GM12878 (cell line): ENCODE results near the gene ADAM11. TPM values are rescaled to one million over a fixed set of nuclear protein-coding genes. Genes with fewer than 3 reads are reported as not detected.

ENCODE experiments used
- ATAC-seq: fragments of 200-7000 bp; cut with Tn5 transposase; 3 replicates; pipeline ENCODE4 v1.9.1; 2020; ENCODE audit warnings: mild to moderate bottlenecking, moderate library complexity
- BruUV-seq: library from RNA; stranded (reverse); fragments of 400-500 nt; replicated peaks from 2 replicates; lab custom pipeline; 2021; lab: Mats Ljungman, UMichigan
- CTCF ChIA-PET: fragments of 300-600 bp; sonication (Branson Sonifier 250); formaldehyde crosslinking; extraction: SDS; loops from one replicate; lab custom pipeline; 2021; ENCODE audit warnings: inconsistent platforms; lab: Yijun Ruan, JAX
- POLR2A ChIA-PET: fragments of 350-600 bp; formaldehyde crosslinking; extraction: SDS; loops from one replicate; lab custom pipeline; 2021; ENCODE audit warnings: inconsistent platforms; lab: Charles Lee
- RAD21 ChIA-PET: fragments of 300-600 bp; sonication (Branson Sonifier 250); formaldehyde crosslinking; loops from one replicate; lab custom pipeline; 2023; ENCODE audit warnings: antibody characterized with exemption; ENCODE audit not compliant: unreplicated experiment; lab: Charles Lee
- SMC1A ChIA-PET: fragments of 300-600 bp; sonication (Branson Sonifier 250); formaldehyde crosslinking; loops from one replicate; lab custom pipeline; 2023; ENCODE audit not compliant: unreplicated experiment, uncharacterized antibody; lab: Charles Lee
- DNase-seq: peaks from one replicate; pipeline ENCODE4 v3.0.0-alpha.2; 2011; ENCODE audit warnings: low read depth, low spot score
- FAIRE-seq: peaks from 3 replicates; lab custom pipeline; 2011; peaks lifted over from hg19 to GRCh38; lab: Jason Lieb, UNC
- H2AFZ ChIP-seq: 2 replicates; pipeline ENCODE4 v1.6.0; 2011; ENCODE audit warnings: low read depth, low read length, control low read depth; ENCODE audit not compliant: control insufficient read depth
- H3K27ac ChIP-seq: 2 replicates; pipeline ENCODE4 v1.5.1; 2011; ENCODE audit warnings: control low read depth; ENCODE audit not compliant: control insufficient read depth, insufficient read depth
- H3K27me3 ChIP-seq, 2 experiments: replicated peaks in 1 of 2; 2 replicates each; pipeline versions ENCODE4 v1.6.0 to v1.6.1; 2011; ENCODE audit warnings: low read length in 1 of 2; ENCODE audit not compliant: control insufficient read depth in 2 of 2, insufficient read depth in 2 of 2
- H3K36me3 ChIP-seq, 2 experiments: 2 replicates each; pipeline ENCODE4 v1.5.1; 2011; ENCODE audit warnings: low read length in 1 of 2; ENCODE audit not compliant: control insufficient read depth in 2 of 2, insufficient read depth in 2 of 2
- H3K4me1 ChIP-seq: 2 replicates; pipeline ENCODE4 v1.6.1; 2011; ENCODE audit warnings: mild to moderate bottlenecking, low read length, moderate library complexity, mixed read lengths; ENCODE audit not compliant: control insufficient read depth, insufficient read depth
- H3K4me2 ChIP-seq: 2 replicates; pipeline ENCODE4 v1.6.0; 2011; ENCODE audit warnings: control low read depth; ENCODE audit not compliant: control insufficient read depth, insufficient read depth
- H3K4me3 ChIP-seq: fragments of 200-600 bp; sonication (generic); 2 replicates; pipeline ENCODE4 v1.5.1; 2016
- H3K79me2 ChIP-seq: 2 replicates; pipeline ENCODE4 v1.6.0; 2011; ENCODE audit warnings: low read length; ENCODE audit not compliant: control insufficient read depth, insufficient read depth
- H3K9ac ChIP-seq: 2 replicates; pipeline ENCODE4 v1.8.0; 2011; ENCODE audit warnings: low read length, control low read depth, mixed read lengths; ENCODE audit not compliant: control insufficient read depth, insufficient read depth
- H3K9me3 ChIP-seq: replicated peaks from 3 replicates; pipeline ENCODE4 v1.5.1; 2011; ENCODE audit warnings: mild to moderate bottlenecking, low read length; ENCODE audit not compliant: control insufficient read depth, insufficient read depth
- H4K20me1 ChIP-seq: 2 replicates; pipeline ENCODE4 v1.6.0; 2011; ENCODE audit not compliant: control insufficient read depth, insufficient read depth
- HCFC1 ChIP-seq: fragments of 150-350 bp; IDR thresholded peaks from 2 replicates; pipeline ENCODE4 v1.6.1; 2014; ENCODE audit warnings: low read length
- IKZF2 ChIP-seq, 2 experiments: fragments of 450-650 bp; IDR thresholded peaks; 2 replicates each; pipeline ENCODE4 v1.6.1; 2017; ENCODE audit warnings: mild to moderate bottlenecking in 2 of 2, moderate library complexity in 2 of 2
- NBN ChIP-seq: fragments of 450-650 bp; IDR thresholded peaks from 2 replicates; pipeline ENCODE4 v1.6.1; 2016
- RBBP5 ChIP-seq: fragments of 200-600 bp; sonication (generic); conservative IDR thresholded peaks from 2 replicates; pipeline ENCODE4 v1.6.1; 2016
- SP1 ChIP-seq: IDR thresholded peaks from one replicate; pipeline ENCODE4 v1.6.1; 2011; ENCODE audit warnings: low read depth, low read length
- STAT1 ChIP-seq: fragments of 450-650 bp; conservative IDR thresholded peaks from 2 replicates; pipeline ENCODE4 v1.6.1; 2014; ENCODE audit warnings: antibody characterized with exemption, mild to moderate bottlenecking
- TARDBP ChIP-seq: IDR thresholded peaks from 2 replicates; pipeline ENCODE4 v1.6.1; 2016; ENCODE audit warnings: borderline replicate concordance
- WGBS: methylation state at CpG from one replicate; pipeline ENCODE4 v1.1.6; 2016; ENCODE audit warnings: low lambda C conversion rate; ENCODE audit not compliant: insufficient replicate concordance, insufficient coverage; ENCODE audit errors: missing lambda C conversion rate; 5-methylcytosine and 5-hydroxymethylcytosine counted together
- in situ Hi-C: fragments of 300-500 bp; cut with MboI; formaldehyde crosslinking; loops from 9 replicates; pipeline ENCODE4 v1.14.3; 2018; ENCODE audit warnings: mixed read lengths
- intact Hi-C: fragments of 100-400 bp; cut with micrococcal nuclease; formaldehyde crosslinking; loops from one replicate; pipeline ENCODE4 v1.14.2; 2022; ENCODE audit not compliant: unreplicated experiment
- polyA plus RNA-seq, 11 experiments: library from polyadenylated mRNA; depleted of rRNA in 4 of 11; unstranded in 6 of 11; stranded (reverse) in 5 of 11; fragments of >200 nt; fragmentation: Nextera tagmentation in 4 of 11; fragmentation: Illumina TruSeq in 1 of 11; extraction: Ambion mirVana in 4 of 11; extraction: Trizol in 1 of 11; gene quantifications; 1 replicate in 1 of 11; 2 replicates in 10 of 11; pipeline versions ENCODE4 v1.2.1 to v1.2.3, GENCODE V29; 2011 to 2016; ENCODE audit warnings: inconsistent platforms in 2 of 11, missing spikeins in 2 of 11, low read depth in 1 of 11
- total RNA-seq, 4 experiments: library from RNA; depleted of rRNA in 3 of 4; stranded (reverse); fragments of >200 nt in 3 of 4; fragmentation: Illumina TruSeq in 1 of 4; extraction: Trizol in 1 of 4; gene quantifications; 2 replicates each; pipeline versions ENCODE4 v1.2.1 to v1.2.3, GENCODE V29; 2013 to 2021
- TF ChIP-seq, protein P1 (sequence below): fragments of 450-650 bp; IDR thresholded peaks from 2 replicates; pipeline ENCODE4 v1.6.1; 2014; ENCODE audit warnings: mild to moderate bottlenecking
- TF ChIP-seq, protein P2 (sequence below): fragments of 450-650 bp; IDR thresholded peaks from 2 replicates; pipeline ENCODE4 v1.6.1; 2017; ENCODE audit warnings: antibody characterized with exemption, mild to moderate bottlenecking, moderate library complexity

Gene ADAM11
- total and polyA plus RNA-seq, 10 of the 15 experiments (the other 5 are each of a cell fraction or from before 2014, with no cell fraction given), result 0.03 to 0.37 (median 0.06) TPM; not detected in 3

DNA sequence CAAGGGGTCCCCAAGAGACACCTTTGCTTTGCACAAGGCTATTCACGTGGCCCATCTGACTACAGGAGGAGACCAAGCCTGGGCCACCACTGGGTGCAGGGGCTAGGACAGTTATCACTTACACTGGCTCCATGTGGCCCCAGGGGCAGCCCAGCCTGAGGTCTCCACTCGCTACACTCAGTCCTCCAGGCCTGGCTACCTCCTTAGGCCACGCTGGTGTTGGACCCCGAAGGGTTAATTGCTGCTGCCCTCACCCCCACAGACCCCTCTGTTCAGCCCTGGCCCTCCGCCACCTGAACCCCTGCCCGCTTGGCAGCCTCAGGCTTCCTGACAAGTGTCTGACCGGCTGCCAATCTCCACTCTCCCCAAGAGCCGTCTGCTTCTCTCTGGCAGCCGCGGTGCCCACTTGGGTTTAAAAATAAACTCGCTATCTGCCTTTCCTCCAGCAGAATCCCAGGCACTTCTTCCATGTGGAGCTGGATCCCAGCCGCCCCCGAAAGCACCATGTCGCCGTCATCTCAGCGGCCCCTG lies 27.8 kb downstream of the ADAM11 start:
- ChIA-PET SMC1A (no interaction called here), RAD21 (no interaction called here), CTCF (interaction anchor here (0.6 to 1.2 kb wide), 2 partner anchors 8 to 261 kb away, joined by 3 read pairs; no protein-coding TSS in a partner anchor), POLR2A (no interaction called here)
- Histone ChIP-seq H3K79me2 (no peaks in the 10 kb centered on the region), H3K4me3 (no peak overlapping the region), H3K9me3 (no peaks in the 10 kb centered on the region), H2AFZ (no peak overlapping the region), H4K20me1 (no peaks in the 10 kb centered on the region), H3K27me3 (no peaks in the 10 kb centered on the region; a peak in 3 of 4 replicates), H3K4me2 (no peak overlapping the region), H3K27ac (no peak overlapping the region), H3K4me1 (no peaks in the 10 kb centered on the region), H3K36me3 (no peaks in the 10 kb centered on the region), H3K9ac (no peak overlapping the region)
- TF ChIP-seq, protein P1, sequence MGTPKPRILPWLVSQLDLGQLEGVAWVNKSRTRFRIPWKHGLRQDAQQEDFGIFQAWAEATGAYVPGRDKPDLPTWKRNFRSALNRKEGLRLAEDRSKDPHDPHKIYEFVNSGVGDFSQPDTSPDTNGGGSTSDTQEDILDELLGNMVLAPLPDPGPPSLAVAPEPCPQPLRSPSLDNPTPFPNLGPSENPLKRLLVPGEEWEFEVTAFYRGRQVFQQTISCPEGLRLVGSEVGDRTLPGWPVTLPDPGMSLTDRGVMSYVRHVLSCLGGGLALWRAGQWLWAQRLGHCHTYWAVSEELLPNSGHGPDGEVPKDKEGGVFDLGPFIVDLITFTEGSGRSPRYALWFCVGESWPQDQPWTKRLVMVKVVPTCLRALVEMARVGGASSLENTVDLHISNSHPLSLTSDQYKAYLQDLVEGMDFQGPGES, result no peak
- no peak for TF ChIP-seq NBN
- TF ChIP-seq HCFC1, result no peak
- no peak for TF ChIP-seq IKZF2 (IDR thresholded peaks at IDR 0.05)
- no peak for TF ChIP-seq TARDBP
- DNase-seq, result no peak
- ATAC-seq, result no peak
- in situ Hi-C loops (no loop called here), intact Hi-C loops (no loop called here)
- BruUV-seq, result no TSS peak
- no peak for FAIRE-seq
- WGBS, result 41% methylated on average over 15 of the region's 16 CpGs

DNA sequence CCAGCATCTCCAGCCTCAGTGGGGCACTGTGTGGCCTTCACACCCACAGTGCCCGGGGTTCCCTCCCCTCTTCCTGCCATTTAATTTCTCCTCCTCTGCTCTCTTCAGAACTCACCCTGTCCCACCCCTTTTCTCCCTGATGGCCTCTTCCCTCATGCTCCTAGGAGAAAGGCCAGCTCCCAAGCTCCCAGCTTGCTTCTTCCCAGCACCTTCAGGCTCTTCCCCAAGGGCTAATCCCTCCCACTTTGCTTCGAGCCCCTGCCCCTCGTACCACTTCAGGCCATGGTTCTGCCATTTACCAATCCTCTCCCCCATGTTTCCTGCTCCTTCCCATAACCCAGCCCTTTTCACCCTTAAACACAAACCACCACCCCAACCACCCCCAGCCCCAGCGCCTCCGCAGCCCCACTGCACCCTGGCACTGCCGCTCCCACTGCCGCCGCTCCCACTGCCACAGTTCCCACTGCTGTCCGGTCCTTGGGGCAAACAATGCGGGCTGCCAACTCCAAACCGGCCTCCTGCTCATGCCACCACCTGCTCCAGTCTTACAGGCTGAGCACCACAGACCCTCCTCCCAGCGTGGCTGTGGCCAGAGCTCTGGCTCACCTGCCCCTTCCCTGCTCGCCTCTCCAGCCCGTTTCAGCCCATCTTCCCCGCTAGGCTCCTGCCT lies 28.6 kb downstream of the ADAM11 start:
- H2AFZ ChIP-seq, result no peak overlapping the region
- in situ Hi-C loops (no loop called here), intact Hi-C loops (no loop called here)
- no peaks in the 10 kb centered on the region for H3K36me3 ChIP-seq
- no peak overlapping the region for H3K4me3 ChIP-seq
- no peaks in the 10 kb centered on the region for H3K4me1 ChIP-seq
- H3K9me3 ChIP-seq, result no peaks in the 10 kb centered on the region
- no peaks in the 10 kb centered on the region; a peak in 3 of 4 replicates for H3K27me3 ChIP-seq
- H3K4me2 ChIP-seq, result no peak overlapping the region
- H4K20me1 ChIP-seq, result no peaks in the 10 kb centered on the region
- no peak overlapping the region for H3K27ac ChIP-seq
- ChIA-PET RAD21 (no interaction called here), SMC1A (no interaction called here), CTCF (interaction anchor here (1.2 kb wide), 1 partner anchor 8 kb away, joined by 3 read pairs; no protein-coding TSS in a partner anchor), POLR2A (no interaction called here)
- ATAC-seq, result no peak
- no peak overlapping the region for H3K9ac ChIP-seq
- no peak for DNase-seq
- BruUV-seq, result no TSS peak
- WGBS, result 22% methylated on average over 10 of the region's 15 CpGs
- H3K79me2 ChIP-seq, result no peaks in the 10 kb centered on the region
- FAIRE-seq, result no peak
- TF ChIP-seq SP1 (no peak), RBBP5 (no peak), STAT1 (no peak)
- TF ChIP-seq, protein P1, result no peak
- TF ChIP-seq, protein P2, sequence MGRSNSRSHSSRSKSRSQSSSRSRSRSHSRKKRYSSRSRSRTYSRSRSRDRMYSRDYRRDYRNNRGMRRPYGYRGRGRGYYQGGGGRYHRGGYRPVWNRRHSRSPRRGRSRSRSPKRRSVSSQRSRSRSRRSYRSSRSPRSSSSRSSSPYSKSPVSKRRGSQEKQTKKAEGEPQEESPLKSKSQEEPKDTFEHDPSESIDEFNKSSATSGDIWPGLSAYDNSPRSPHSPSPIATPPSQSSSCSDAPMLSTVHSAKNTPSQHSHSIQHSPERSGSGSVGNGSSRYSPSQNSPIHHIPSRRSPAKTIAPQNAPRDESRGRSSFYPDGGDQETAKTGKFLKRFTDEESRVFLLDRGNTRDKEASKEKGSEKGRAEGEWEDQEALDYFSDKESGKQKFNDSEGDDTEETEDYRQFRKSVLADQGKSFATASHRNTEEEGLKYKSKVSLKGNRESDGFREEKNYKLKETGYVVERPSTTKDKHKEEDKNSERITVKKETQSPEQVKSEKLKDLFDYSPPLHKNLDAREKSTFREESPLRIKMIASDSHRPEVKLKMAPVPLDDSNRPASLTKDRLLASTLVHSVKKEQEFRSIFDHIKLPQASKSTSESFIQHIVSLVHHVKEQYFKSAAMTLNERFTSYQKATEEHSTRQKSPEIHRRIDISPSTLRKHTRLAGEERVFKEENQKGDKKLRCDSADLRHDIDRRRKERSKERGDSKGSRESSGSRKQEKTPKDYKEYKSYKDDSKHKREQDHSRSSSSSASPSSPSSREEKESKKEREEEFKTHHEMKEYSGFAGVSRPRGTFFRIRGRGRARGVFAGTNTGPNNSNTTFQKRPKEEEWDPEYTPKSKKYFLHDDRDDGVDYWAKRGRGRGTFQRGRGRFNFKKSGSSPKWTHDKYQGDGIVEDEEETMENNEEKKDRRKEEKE, result no peak
